Sigmoid colon (tissue), 7 donors: ENCODE results near the gene MROH7. TPM values are rescaled to one million over a fixed set of nuclear protein-coding genes. Genes with fewer than 3 reads are reported as not detected.

Source experiments
- DNase-seq: peaks from one replicate; pipeline ENCODE4 v3.0.0-alpha.2; 2019
- H3K27ac ChIP-seq, 4 donors: fragments of 200-600 bp; sonication (generic); one replicate each; pipeline ENCODE4 v1.5.1; 2016 to 2019; ENCODE audit warnings: mild to moderate bottlenecking in 1 of 4
- H3K27me3 ChIP-seq, 3 donors: fragments of 200-600 bp; sonication (generic); one replicate each; pipeline ENCODE4 v1.5.1; 2019; ENCODE audit warnings: mild to moderate bottlenecking in 1 of 3
- H3K36me3 ChIP-seq, 4 donors: fragments of 200-600 bp; sonication (generic); one replicate each; pipeline ENCODE4 v1.5.1; 2016 to 2019
- H3K4me1 ChIP-seq, 4 donors: fragments of 200-600 bp; sonication (generic); one replicate each; pipeline ENCODE4 v1.5.1; 2017 to 2019
- H3K4me3 ChIP-seq, 4 donors: fragments of 200-600 bp; sonication (generic); one replicate each; pipeline ENCODE4 v1.5.1; 2017 to 2019; ENCODE audit warnings: mild to moderate bottlenecking in 2 of 4, moderate library complexity in 1 of 4
- H3K9me3 ChIP-seq, 4 donors: fragments of 200-600 bp in 3 of 4; sonication (generic) in 3 of 4; one replicate each; pipeline versions ENCODE4 v1.5.1 to v1.6.1; 2013 to 2019
- CTCF ChIP-seq, 4 experiments: fragments of 450-650 bp in 3 of 4; fragments of 200-600 bp in 1 of 4; IDR thresholded peaks; one replicate each; pipeline ENCODE4 v1.5.1; 2016 to 2019; ENCODE audit warnings: antibody characterized with exemption in 4 of 4, mild to moderate bottlenecking in 3 of 4, moderate library complexity in 2 of 4
- EP300 ChIP-seq, 4 donors: sonication (generic); formaldehyde crosslinking; IDR thresholded peaks; one replicate each; pipeline ENCODE4 v1.6.1; 2017; ENCODE audit warnings: antibody characterized with exemption in 4 of 4
- POLR2A ChIP-seq, 2 donors: fragments of 450-650 bp; IDR thresholded peaks; one replicate each; pipeline ENCODE4 v1.6.1; 2016; ENCODE audit warnings: antibody characterized with exemption in 2 of 2, mild to moderate bottlenecking in 2 of 2, moderate library complexity in 2 of 2
- POLR2AphosphoS5 ChIP-seq, 4 donors: sonication (generic); formaldehyde crosslinking; IDR thresholded peaks; one replicate each; pipeline ENCODE4 v1.6.1; 2017; ENCODE audit warnings: antibody characterized with exemption in 4 of 4
- WGBS, 2 donors: extraction: QIAGEN DNeasy Blood & Tissue Kit; methylation state at CpG; one replicate each; pipeline ENCODE4 v1.1.7; 2013; 5-methylcytosine and 5-hydroxymethylcytosine counted together
- intact Hi-C: fragments of 100-400 bp; cut with DNase I; formaldehyde crosslinking; loops from one replicate; pipeline ENCODE4 v1.15.1; 2023
- polyA plus RNA-seq, 3 donors: library from polyadenylated mRNA; stranded (reverse); fragments of 200-250 nt; gene quantifications; one replicate each; pipeline ENCODE4 v1.2.3, GENCODE V29; 2013
- total RNA-seq, 4 donors: library from RNA; depleted of rRNA; stranded (reverse); fragments of >200 nt; gene quantifications; one replicate each; pipeline ENCODE4 v1.1.0, GENCODE V29; 2016
- donor health status: healthy with polysubstance abuse.
- donor health status: Bipolar disorder and iron deficiency.
- donor health status: healthy.

The MROH7 gene
- total and polyA plus RNA-seq, 7 donors: 0.69 to 23.0 (median 11.2) TPM

- TF ChIP-seq POLR2AphosphoS5 (IDR thresholded peaks at IDR 0.05) (peak; percentile 73 to 86 (median 83)), EP300 (IDR thresholded peaks at IDR 0.05) (no peak), POLR2A (IDR thresholded peaks at IDR 0.05) (peak; percentile 31 to 32), CTCF (IDR thresholded peaks at IDR 0.05) (no peak)
- intact Hi-C loops: loop anchor here (5.0 to 10.0 kb wide), 4 partner anchors 47 to 221 kb away; partner anchors contain the start of genes ACOT11, PARS2 and TTC22
- peak within 1 kb of the TSS; percentile 73 to 84 (median 77) for H3K4me3 ChIP-seq
- peaks cover 0 to 18% (median 15%) of the 10 kb centered on the region in 4 donors for H3K4me1 ChIP-seq
- H3K27ac ChIP-seq: peak within 1 kb of the TSS; percentile 75 to 86 (median 80)
- no peaks in the 10 kb centered on the region for H3K9me3 ChIP-seq
- WGBS, 2 donors: 0 to 1% methylated on average over 51 of the region's 51 CpGs
- peaks cover 0 to 33% (median 0%) of the 10 kb centered on the region in 4 donors for H3K36me3 ChIP-seq
- H3K27me3 ChIP-seq: no peaks in the 10 kb centered on the region
- DNase-seq: peak; percentile 90
Observed at GRCh38 chr1:54715493-54716298, 74.1 kb downstream of the MROH7 start, which contains the start of gene TTC4. Gene TTC4, plus strand, starts transcription at chr1:54715861. Its CDS starts 48 bp downstream, at chr1:54715909.

DNA sequence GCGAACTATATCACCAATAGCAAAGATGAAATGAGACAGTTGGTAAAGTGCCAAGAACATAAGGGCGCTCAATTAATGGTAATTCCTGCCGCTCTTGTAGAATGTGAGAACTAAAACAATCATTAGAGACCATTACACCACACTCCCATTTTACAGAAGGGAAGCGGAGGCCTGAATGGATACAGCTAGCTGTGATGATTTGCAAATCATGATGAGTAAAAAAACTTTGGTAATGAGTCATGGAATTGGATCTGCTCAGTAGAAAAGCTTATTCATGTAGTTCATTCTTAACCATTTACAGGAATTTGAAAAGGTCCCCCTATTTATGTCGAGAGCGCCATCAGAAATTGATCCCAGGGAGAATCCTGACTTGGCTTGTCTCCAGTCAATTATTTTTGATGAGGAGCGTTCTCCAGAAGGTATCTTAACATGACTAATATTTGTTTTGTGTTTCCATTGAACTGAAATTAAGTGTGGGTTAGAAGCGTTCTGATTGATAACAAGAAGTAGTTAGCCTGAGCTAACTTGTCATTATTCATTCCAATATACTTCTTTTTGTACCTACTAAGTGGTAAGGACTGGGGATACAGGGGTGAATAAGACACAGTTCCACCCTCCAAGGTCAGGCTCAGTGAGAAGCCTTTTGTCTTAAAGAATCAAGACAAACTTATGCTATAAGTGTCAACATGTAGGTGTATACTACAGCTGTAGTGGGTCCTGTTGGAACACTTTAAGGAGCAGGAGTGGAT lies 74.9 kb downstream of the MROH7 start:
- Histone ChIP-seq H3K4me3 (peak overlapping the region; percentile 73 to 84 (median 77)), H3K4me1 (peaks cover 0 to 18% (median 15%) of the 10 kb centered on the region in 4 donors), H3K9me3 (no peaks in the 10 kb centered on the region), H3K27me3 (no peaks in the 10 kb centered on the region), H3K36me3 (peaks cover 0 to 40% (median 2%) of the 10 kb centered on the region in 4 donors), H3K27ac (peak overlapping the region; percentile 75 to 86 (median 80))
- WGBS, 2 donors: 32 to 42% methylated on average over 8 of the region's 8 CpGs
- no peak for DNase-seq
- intact Hi-C loops: loop anchor here (5.0 to 10.0 kb wide), 4 partner anchors 46 to 222 kb away; partner anchors contain the start of genes ACOT11, PARS2 and TTC22
- TF ChIP-seq POLR2A (IDR thresholded peaks at IDR 0.05): no peak
- TF ChIP-seq EP300 (IDR thresholded peaks at IDR 0.05): no peak
- TF ChIP-seq CTCF (IDR thresholded peaks at IDR 0.05): no peak
- TF ChIP-seq POLR2AphosphoS5 (IDR thresholded peaks at IDR 0.05): no peak

- Histone ChIP-seq H3K9me3 (no peaks in the 10 kb centered on the region), H3K27ac (no peak overlapping the region), H3K4me3 (no peak overlapping the region), H3K4me1 (peaks cover 0 to 5% (median 2%) of the 10 kb centered on the region in 4 donors), H3K27me3 (no peaks in the 10 kb centered on the region), H3K36me3 (peaks cover 11 to 93% (median 39%) of the 10 kb centered on the region in 4 donors)
- TF ChIP-seq POLR2AphosphoS5 (IDR thresholded peaks at IDR 0.05) (no peak), EP300 (IDR thresholded peaks at IDR 0.05) (no peak), CTCF (IDR thresholded peaks at IDR 0.05) (no peak), POLR2A (IDR thresholded peaks at IDR 0.05) (no peak)
- intact Hi-C loops: no loop called here
- DNase-seq: no peak
Observed at GRCh38 chr1:54721719-54722118, 80.1 kb downstream of the MROH7 start.

- H3K4me1 ChIP-seq: peaks cover 0 to 16% (median 5%) of the 10 kb centered on the region in 4 donors
- H3K27me3 ChIP-seq: no peaks in the 10 kb centered on the region
- H3K4me3 ChIP-seq: no peak overlapping the region
- TF ChIP-seq EP300 (IDR thresholded peaks at IDR 0.05): no peak
- TF ChIP-seq POLR2A (IDR thresholded peaks at IDR 0.05): no peak
- TF ChIP-seq CTCF (IDR thresholded peaks at IDR 0.05): no peak
- TF ChIP-seq POLR2AphosphoS5 (IDR thresholded peaks at IDR 0.05): no peak
- peaks cover 11 to 88% (median 39%) of the 10 kb centered on the region in 4 donors for H3K36me3 ChIP-seq
- no peaks in the 10 kb centered on the region for H3K9me3 ChIP-seq
- no peak overlapping the region for H3K27ac ChIP-seq
- DNase-seq: no peak
- intact Hi-C loops: no loop called here
Observed at GRCh38 chr1:54723985-54724384, 82.4 kb downstream of the MROH7 start.
